HepG2 (cell line): ENCODE data around the gene KDM2B. TPM values are rescaled to one million over a fixed set of nuclear protein-coding genes. Genes with fewer than 3 reads are reported as not detected.

Source experiments
- ATAC-seq: fragments of 200-7000 bp; cut with Tn5 transposase; 3 replicates; pipeline ENCODE4 v1.9.1; 2020; ENCODE audit warnings: mild to moderate bottlenecking, moderate library complexity
- BruUV-seq: library from RNA; stranded (reverse); fragments of 400-500 nt; replicated peaks from 2 replicates; lab custom pipeline; 2021; lab: Mats Ljungman, UMichigan
- CTCF ChIA-PET: fragments of 300-600 bp; formaldehyde crosslinking; extraction: SDS; loops from one replicate; lab custom pipeline; 2021; ENCODE audit warnings: low total read pairs, inconsistent platforms, low intra/inter-chr PET ratio; lab: Yijun Ruan, JAX
- POLR2A ChIA-PET: fragments of 350-600 bp; sonication (Branson Sonifier 250); formaldehyde crosslinking; loops from one replicate; lab custom pipeline; 2020; ENCODE audit warnings: antibody characterized with exemption, inconsistent platforms; lab: Yijun Ruan, JAX
- DNase-seq: peaks from one replicate; pipeline ENCODE4 v3.0.0-alpha.2; 2015; ENCODE audit warnings: low spot score
- FAIRE-seq: peaks from 3 replicates; lab custom pipeline; 2011; peaks lifted over from hg19 to GRCh38; lab: Jason Lieb, UNC
- H2AFZ ChIP-seq: one replicate; pipeline ENCODE4 v1.6.1; 2011; ENCODE audit warnings: low read length, inconsistent platforms
- H3K27ac ChIP-seq: fragments of 300-600 bp; 3 replicates; pipeline ENCODE4 v1.8.0; 2011; ENCODE audit warnings: mixed run types, mild to moderate bottlenecking, mixed read lengths, low read length, inconsistent platforms; ENCODE audit not compliant: insufficient read depth; ENCODE audit errors: extremely low read length
- H3K27me3 ChIP-seq, 2 experiments: fragments of 200-600 bp in 1 of 2; 2 replicates in 1 of 2; 3 replicates in 1 of 2; pipeline versions ENCODE4 v1.6.0 to v1.8.0; 2011; ENCODE audit warnings: low read length in 2 of 2, mild to moderate bottlenecking in 2 of 2, moderate library complexity in 2 of 2, inconsistent platforms in 1 of 2; ENCODE audit not compliant: insufficient read depth in 2 of 2, control insufficient read depth in 1 of 2
- H3K36me3 ChIP-seq, 2 experiments: fragments of 200-600 bp in 1 of 2; replicated peaks in 1 of 2; 2 replicates in 1 of 2; 3 replicates in 1 of 2; pipeline versions ENCODE4 v1.5.1 to v1.8.0; 2011; ENCODE audit warnings: low read length in 2 of 2, inconsistent platforms in 1 of 2; ENCODE audit not compliant: insufficient read depth in 2 of 2, control insufficient read depth in 1 of 2
- H3K4me1 ChIP-seq: 2 replicates; pipeline ENCODE4 v1.5.1; 2012; ENCODE audit warnings: low read length, inconsistent platforms; ENCODE audit not compliant: insufficient read depth
- H3K4me2 ChIP-seq: 2 replicates; pipeline ENCODE4 v1.6.0; 2011; ENCODE audit warnings: low read depth, low read length, inconsistent platforms
- H3K4me3 ChIP-seq, 3 experiments: fragments of 200-600 bp in 1 of 3; sonication (generic), shearing (Covaris generic) in 1 of 3; replicated peaks in 1 of 3; 2 replicates each; pipeline ENCODE4 v1.5.1; 2011 to 2016; ENCODE audit warnings: low read length in 3 of 3, inconsistent platforms in 2 of 3, low read depth in 2 of 3, mild to moderate bottlenecking in 2 of 3, control low read depth in 1 of 3, mixed read lengths in 1 of 3; ENCODE audit not compliant: insufficient read depth in 1 of 3
- H3K79me2 ChIP-seq: one replicate; pipeline ENCODE4 v1.6.1; 2011; ENCODE audit warnings: low read length, inconsistent platforms; ENCODE audit not compliant: insufficient read depth
- H3K9ac ChIP-seq: 2 replicates; pipeline ENCODE4 v1.6.0; 2011; ENCODE audit warnings: mild to moderate bottlenecking, low read depth, low read length, inconsistent platforms; ENCODE audit not compliant: insufficient read depth
- H3K9me3 ChIP-seq: 2 replicates; pipeline ENCODE4 v1.5.1; 2012; ENCODE audit warnings: mild to moderate bottlenecking, low read length
- H4K20me1 ChIP-seq: 2 replicates; pipeline ENCODE4 v1.6.0; 2011; ENCODE audit warnings: inconsistent platforms, mild to moderate bottlenecking, low read length, moderate library complexity; ENCODE audit not compliant: insufficient read depth
- NR1H2 ChIP-seq: sonication (generic); formaldehyde crosslinking; IDR thresholded peaks from 2 replicates; pipeline ENCODE4 v1.8.1; 2022; ENCODE audit warnings: low read depth, missing genetic modification reagents, borderline replicate concordance
- RFX3 ChIP-seq: IDR thresholded peaks from 2 replicates; pipeline ENCODE4 v1.6.1; 2016; ENCODE audit warnings: missing biosample characterization, missing genetic modification reagents
- SNAPC2 ChIP-seq: sonication (generic); formaldehyde crosslinking; IDR thresholded peaks from 2 replicates; pipeline ENCODE4 v1.8.1; 2022; ENCODE audit warnings: mild to moderate bottlenecking, missing genetic modification reagents
- ZNF549 ChIP-seq: sonication (generic); formaldehyde crosslinking; IDR thresholded peaks from 2 replicates; pipeline ENCODE4 v1.5.0; 2020; ENCODE audit warnings: missing genetic modification reagents
- ZNF883 ChIP-seq: sonication (generic); formaldehyde crosslinking; IDR thresholded peaks from 2 replicates; pipeline ENCODE4 v1.5.1; 2020; ENCODE audit warnings: mild to moderate bottlenecking, missing genetic modification reagents; ENCODE audit errors: not compliant biosample characterization
- WGBS: methylation state at CpG from one replicate; pipeline ENCODE4 v1.1.6; 2017; ENCODE audit warnings: low lambda C conversion rate; 5-methylcytosine and 5-hydroxymethylcytosine counted together
- in situ Hi-C: cut with HindIII; loops from 2 replicates; pipeline ENCODE4 v1.10.0; 2017; ENCODE audit warnings: low pct_unique_long_range_greater_than_20kb; ENCODE audit not compliant: extremely low pct_ligation_motif_present
- intact Hi-C: fragments of 100-400 bp; cut with micrococcal nuclease; formaldehyde crosslinking; loops from one replicate; pipeline ENCODE4 v1.10.0; 2022; ENCODE audit not compliant: unreplicated experiment
- polyA plus RNA-seq, 8 experiments: library from polyadenylated mRNA; depleted of rRNA in 3 of 8; stranded (reverse) in 7 of 8; unstranded in 1 of 8; fragments of >200 nt; fragmentation: Illumina TruSeq in 4 of 8; extraction: Trizol in 4 of 8; gene quantifications; 2 replicates each; pipeline versions ENCODE4 v1.2.1 to v1.2.3, GENCODE V29; 2011 to 2016; ENCODE audit warnings: low read depth in 4 of 8, missing spikeins in 1 of 8, mixed read lengths in 1 of 8; ENCODE audit not compliant: insufficient read depth in 1 of 8
- total RNA-seq, 5 experiments: library from RNA; depleted of rRNA; stranded (reverse); fragments of >200 nt; fragmentation: Illumina TruSeq; extraction: Trizol; gene quantifications; 2 replicates each; pipeline ENCODE4 v1.2.3, GENCODE V29; 2016; ENCODE audit warnings: low read depth in 1 of 5

The KDM2B gene
- total and polyA plus RNA-seq, 2 of the 13 experiments (the other 11 are each of a cell fraction or from before 2014, with no cell fraction given) = 17.5 to 26.1 TPM

GRCh38 chr12:121533394-121534090 is 47.3 kb downstream of the KDM2B start (continued):
- TF ChIP-seq ZNF883 (CRISPR knock-in tag) (no peak), NR1H2 (CRISPR knock-in tag) (no peak), SNAPC2 (no peak)

- intact Hi-C loops = no loop called here
- H3K27ac ChIP-seq = no peak overlapping the region
- WGBS = 94% methylated on average over 13 of the region's 16 CpGs
- H3K9ac ChIP-seq = no peak overlapping the region
- H3K4me1 ChIP-seq = peaks cover 22% of the 10 kb centered on the region
- no TSS peak for BruUV-seq
- H2AFZ ChIP-seq = no peak overlapping the region
- CTCF ChIA-PET = no interaction called here
- H3K79me2 ChIP-seq = no peaks in the 10 kb centered on the region
- H3K4me2 ChIP-seq = no peak overlapping the region
- no peaks in the 10 kb centered on the region for H3K27me3 ChIP-seq
- no peaks in the 10 kb centered on the region for H3K9me3 ChIP-seq
- no peak for ATAC-seq
- peaks cover 11 to 13% of the 10 kb centered on the region in 2 experiments; a peak in 3 of 5 replicates for H3K36me3 ChIP-seq
- no peak overlapping the region for H3K4me3 ChIP-seq
- in situ Hi-C loops = no loop called here
- FAIRE-seq = no peak
- no peak for DNase-seq
- H4K20me1 ChIP-seq = no peaks in the 10 kb centered on the region
- TF ChIP-seq RFX3 (no peak), ZNF549 (no peak)
- TF ChIP-seq, all 625 proteins: peak for 0
- POLR2A ChIA-PET = no interaction called here
These were observed 48.1 kb downstream of the KDM2B start for GRCh38 chr12:121532503-121533393.
